NT2/D1 (cell line): ENCODE results near the gene ELOVL1.

Source experiments
- SUZ12 ChIP-seq: IDR thresholded peaks from 2 replicates; pipeline ENCODE4 v1.6.1; 2011; ENCODE audit not compliant: insufficient read length, insufficient read depth; ENCODE audit errors: extremely low read depth
- ZNF274 ChIP-seq: IDR thresholded peaks from 2 replicates; pipeline ENCODE4 v1.6.1; 2011; ENCODE audit warnings: mild to moderate bottlenecking, low read depth, low read length

- no peak for TF ChIP-seq ZNF274
- no peak for TF ChIP-seq SUZ12
Measured at GRCh38 chr1:43349594-43350306, 18.1 kb downstream of the ELOVL1 start.
